ENCODE data around the gene KLRF1. TPM values are rescaled to one million over a fixed set of nuclear protein-coding genes. Genes with fewer than 3 reads are reported as not detected.

The KLRF1 gene
- polyA plus RNA-seq, 1 donor = 1.5 TPM

DNA sequence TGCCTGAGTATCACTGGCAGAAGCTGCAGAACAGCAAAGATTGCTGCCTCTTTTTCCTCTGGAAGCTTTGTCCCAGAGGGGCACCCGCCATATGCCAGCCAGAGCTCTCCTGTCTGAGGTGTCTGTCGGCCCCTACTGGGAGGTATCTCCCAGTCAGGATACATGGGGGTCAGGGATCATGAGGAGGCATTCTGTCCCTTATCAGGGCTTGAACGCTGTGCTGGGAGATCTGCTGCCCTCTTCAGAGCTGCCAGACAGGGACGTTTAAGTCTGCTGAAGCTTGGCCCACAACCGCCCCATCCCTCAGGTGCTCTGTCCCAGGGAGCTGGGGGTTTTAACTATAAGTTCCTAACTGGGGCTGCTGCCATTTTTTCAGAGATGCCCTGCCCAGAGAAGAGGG lies 21.6 kb downstream of the KLRF1 start:
- H3K27me3 ChIP-seq (ENCODE audit: control insufficient read depth, insufficient read depth, low read length) = no peaks in the 10 kb centered on the region
- no peak for DNase-seq
- H3K36me3 ChIP-seq (ENCODE audit: control insufficient read depth, insufficient read depth, low read length) = no peaks in the 10 kb centered on the region
- WGBS (ENCODE audit: insufficient coverage, low lambda C conversion rate) = no CpG with 5 or more reads among the region's 5 CpGs
- no peak overlapping the region for H3K4me3 ChIP-seq (ENCODE audit: low read length)
- no peaks in the 10 kb centered on the region for H3K9me3 ChIP-seq (ENCODE audit: control insufficient read depth, low read depth, low read length)
- H3K27ac ChIP-seq (ENCODE audit: low read length) = no peak overlapping the region
- H3K4me1 ChIP-seq (ENCODE audit: control insufficient read depth, insufficient read depth, low read length) = no peaks in the 10 kb centered on the region

DNA sequence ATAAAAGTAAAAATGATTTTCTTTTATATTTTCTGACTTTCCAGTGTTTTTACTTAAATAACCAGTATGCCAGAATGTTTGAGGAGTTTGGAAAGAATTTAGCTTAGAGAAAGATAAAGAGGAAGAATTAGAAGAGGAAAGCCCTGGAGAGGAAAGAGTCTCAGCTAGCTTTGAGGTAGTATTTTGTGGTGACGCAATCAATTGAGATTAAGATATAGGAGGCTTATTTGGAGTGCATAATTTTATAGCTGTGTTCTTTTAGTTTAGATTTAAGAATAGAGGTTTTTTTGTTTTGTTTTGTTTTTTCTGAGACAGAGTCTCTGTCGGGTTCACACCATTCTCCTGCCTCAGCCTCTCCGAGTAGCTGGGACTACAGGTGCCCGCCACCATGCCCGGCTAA lies 23.8 kb downstream of the KLRF1 start:
- no peak for DNase-seq
- Histone ChIP-seq H3K27ac (ENCODE audit: low read length) (no peak overlapping the region), H3K36me3 (ENCODE audit: control insufficient read depth, insufficient read depth, low read length) (no peaks in the 10 kb centered on the region), H3K4me3 (ENCODE audit: low read length) (no peak overlapping the region), H3K27me3 (ENCODE audit: control insufficient read depth, insufficient read depth, low read length) (no peaks in the 10 kb centered on the region), H3K4me1 (ENCODE audit: control insufficient read depth, insufficient read depth, low read length) (no peaks in the 10 kb centered on the region), H3K9me3 (ENCODE audit: control insufficient read depth, low read depth, low read length) (no peaks in the 10 kb centered on the region)
- 83% methylated on average over 2 of the region's 5 CpGs for WGBS (ENCODE audit: insufficient coverage, low lambda C conversion rate)

DNA sequence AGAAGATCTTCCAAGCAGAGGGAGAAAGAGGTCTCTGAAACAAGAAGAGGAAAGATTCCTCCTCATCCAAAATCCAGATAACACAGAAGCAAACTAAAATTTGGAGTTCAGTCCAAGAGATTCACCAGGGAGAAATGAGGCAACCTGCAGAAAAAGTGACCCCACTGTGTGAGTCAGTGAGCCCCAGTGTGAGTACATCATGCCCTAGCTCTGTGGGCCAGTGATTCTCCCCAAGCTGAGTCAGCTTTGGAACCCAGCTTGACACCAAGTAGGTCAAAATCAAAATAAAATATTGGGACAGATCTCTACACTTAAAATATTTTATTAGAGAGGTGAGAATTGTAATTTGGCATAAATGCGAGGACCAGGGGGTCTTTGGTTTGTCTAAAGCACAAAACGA lies 24.6 kb downstream of the KLRF1 start:
- Histone ChIP-seq H3K27ac (ENCODE audit: low read length) (no peak overlapping the region), H3K4me3 (ENCODE audit: low read length) (no peak overlapping the region), H3K4me1 (ENCODE audit: control insufficient read depth, insufficient read depth, low read length) (no peaks in the 10 kb centered on the region), H3K36me3 (ENCODE audit: control insufficient read depth, insufficient read depth, low read length) (no peaks in the 10 kb centered on the region), H3K27me3 (ENCODE audit: control insufficient read depth, insufficient read depth, low read length) (no peaks in the 10 kb centered on the region), H3K9me3 (ENCODE audit: control insufficient read depth, low read depth, low read length) (no peaks in the 10 kb centered on the region)
- WGBS (ENCODE audit: insufficient coverage, low lambda C conversion rate) = 75% methylated on average over 2 of the region's 2 CpGs
- no peak for DNase-seq

DNA sequence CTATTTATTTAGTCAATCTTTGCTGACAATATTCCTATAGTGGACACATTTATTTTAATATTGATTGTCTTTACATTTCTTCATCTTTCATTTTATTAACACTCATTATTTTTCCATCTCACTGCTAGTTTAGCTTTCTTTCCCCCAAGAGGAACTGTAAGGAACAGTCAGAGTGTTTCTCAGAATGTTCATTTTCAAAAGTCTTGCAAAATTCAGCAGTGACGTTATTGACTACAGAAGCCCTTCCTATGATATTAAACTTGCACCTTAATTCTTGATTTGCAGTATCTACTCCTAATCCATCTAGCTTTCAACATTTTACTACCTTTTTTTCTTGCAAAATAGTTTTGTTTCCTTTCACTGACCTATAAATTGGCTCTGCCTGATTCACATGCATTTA lies 28.9 kb downstream of the KLRF1 start:
- no peaks in the 10 kb centered on the region for H3K36me3 ChIP-seq (ENCODE audit: control insufficient read depth, insufficient read depth, low read length)
- H3K4me3 ChIP-seq (ENCODE audit: low read length) = no peak overlapping the region
- no peak overlapping the region for H3K27ac ChIP-seq (ENCODE audit: low read length)
- no peaks in the 10 kb centered on the region for H3K27me3 ChIP-seq (ENCODE audit: control insufficient read depth, insufficient read depth, low read length)
- WGBS (ENCODE audit: insufficient coverage, low lambda C conversion rate) = 86% methylated on average over 1 of the region's 1 CpG
- no peaks in the 10 kb centered on the region for H3K4me1 ChIP-seq (ENCODE audit: control insufficient read depth, insufficient read depth, low read length)
- H3K9me3 ChIP-seq (ENCODE audit: control insufficient read depth, low read depth, low read length) = no peaks in the 10 kb centered on the region
- no peak for DNase-seq

DNA sequence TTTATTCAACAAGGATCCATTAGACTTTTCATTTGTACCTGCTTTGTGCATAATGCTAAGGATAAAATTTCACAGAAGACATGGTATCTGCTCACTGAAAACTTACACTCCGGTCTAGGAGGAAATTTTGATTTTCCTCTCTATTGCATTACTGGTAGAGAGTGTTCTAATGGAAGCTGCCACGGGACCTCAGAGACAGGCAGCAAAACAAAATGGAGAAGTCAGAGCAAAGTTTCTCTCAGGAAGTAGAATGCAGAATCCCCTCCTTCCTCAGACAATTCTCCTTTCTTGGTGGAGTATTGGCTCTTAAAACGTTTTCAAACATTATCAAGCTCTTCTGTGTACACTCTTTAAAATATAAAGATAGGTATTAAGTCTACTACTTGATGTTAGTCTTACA lies 29.6 kb downstream of the KLRF1 start:
- 83% methylated on average over 1 of the region's 3 CpGs for WGBS (ENCODE audit: insufficient coverage, low lambda C conversion rate)
- DNase-seq = no peak
- H3K27ac ChIP-seq (ENCODE audit: low read length) = no peak overlapping the region

DNA sequence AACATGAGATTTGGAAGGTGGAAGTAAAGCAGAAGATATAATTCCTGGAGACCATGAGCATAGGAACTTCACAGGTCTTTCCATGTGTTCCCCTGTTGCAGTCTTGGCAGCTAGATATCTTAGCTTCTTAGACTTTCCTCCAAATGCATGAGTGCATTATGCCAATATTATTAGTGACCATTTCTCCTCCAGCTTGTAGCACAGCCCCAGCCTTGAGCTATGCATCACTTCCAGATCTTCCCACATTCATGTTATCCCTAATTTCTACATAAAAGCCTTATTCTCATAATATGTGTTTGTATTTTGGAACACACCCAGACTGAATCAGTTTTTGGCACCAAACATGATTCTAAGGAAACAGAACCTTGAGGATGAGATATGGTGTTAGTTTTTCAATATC lies 30.9 kb downstream of the KLRF1 start:
- no peaks in the 10 kb centered on the region for H3K9me3 ChIP-seq (ENCODE audit: control insufficient read depth, low read depth, low read length)
- H3K36me3 ChIP-seq (ENCODE audit: control insufficient read depth, insufficient read depth, low read length) = no peaks in the 10 kb centered on the region
- DNase-seq = no peak
- no peak overlapping the region for H3K27ac ChIP-seq (ENCODE audit: low read length)
- H3K4me1 ChIP-seq (ENCODE audit: control insufficient read depth, insufficient read depth, low read length) = no peaks in the 10 kb centered on the region
- H3K27me3 ChIP-seq (ENCODE audit: control insufficient read depth, insufficient read depth, low read length) = no peaks in the 10 kb centered on the region
- H3K4me3 ChIP-seq (ENCODE audit: low read length) = no peak overlapping the region

More for the DNA sequence above, 29.6 kb downstream of the KLRF1 start:
- Histone ChIP-seq H3K36me3 (ENCODE audit: control insufficient read depth, insufficient read depth, low read length) (no peaks in the 10 kb centered on the region), H3K27me3 (ENCODE audit: control insufficient read depth, insufficient read depth, low read length) (no peaks in the 10 kb centered on the region), H3K9me3 (ENCODE audit: control insufficient read depth, low read depth, low read length) (no peaks in the 10 kb centered on the region), H3K4me3 (ENCODE audit: low read length) (no peak overlapping the region), H3K4me1 (ENCODE audit: control insufficient read depth, insufficient read depth, low read length) (no peaks in the 10 kb centered on the region)

DNA sequence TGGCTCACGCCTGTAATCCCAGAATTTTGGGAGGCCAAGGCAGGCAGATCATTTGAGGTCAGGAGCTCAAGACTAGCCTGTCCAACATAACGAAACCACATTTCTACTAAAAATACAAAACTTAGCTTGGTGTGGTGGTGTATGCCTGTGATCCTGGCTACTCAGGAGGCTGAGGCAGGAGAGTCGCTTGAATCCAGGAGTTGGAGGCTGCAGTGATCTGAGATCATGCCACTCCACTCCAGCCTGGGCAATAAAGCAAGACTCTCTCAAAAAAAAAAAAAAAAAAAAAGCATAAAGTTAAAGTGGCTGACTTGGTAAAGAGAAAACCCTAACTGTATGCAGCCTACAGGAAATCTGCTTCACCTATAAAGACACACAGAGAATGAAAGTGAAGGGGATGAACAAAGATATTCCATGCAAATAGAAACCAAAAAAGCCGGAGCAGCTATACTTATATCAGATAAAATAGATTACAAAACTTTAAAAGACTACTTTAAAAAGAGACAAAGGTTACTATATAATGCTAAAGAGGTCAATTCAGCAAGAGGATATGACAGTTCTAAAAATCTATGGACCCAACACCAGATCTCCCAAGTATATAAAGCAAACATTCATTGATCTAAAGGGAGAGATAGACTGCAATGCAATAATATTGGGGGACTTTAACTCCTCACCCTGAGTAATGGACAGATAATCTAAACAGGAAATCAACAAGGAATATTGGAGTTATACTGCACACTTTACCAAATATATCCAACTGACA lies 37.8 kb downstream of the KLRF1 start:
- Histone ChIP-seq H3K27ac (ENCODE audit: low read length) (no peak overlapping the region), H3K27me3 (ENCODE audit: control insufficient read depth, insufficient read depth, low read length) (no peaks in the 10 kb centered on the region), H3K36me3 (ENCODE audit: control insufficient read depth, insufficient read depth, low read length) (no peaks in the 10 kb centered on the region), H3K4me1 (ENCODE audit: control insufficient read depth, insufficient read depth, low read length) (no peaks in the 10 kb centered on the region), H3K4me3 (ENCODE audit: low read length) (no peak overlapping the region), H3K9me3 (ENCODE audit: control insufficient read depth, low read depth, low read length) (no peaks in the 10 kb centered on the region)
- 67% methylated on average over 1 of the region's 4 CpGs for WGBS (ENCODE audit: insufficient coverage, low lambda C conversion rate)
- DNase-seq = no peak

DNA sequence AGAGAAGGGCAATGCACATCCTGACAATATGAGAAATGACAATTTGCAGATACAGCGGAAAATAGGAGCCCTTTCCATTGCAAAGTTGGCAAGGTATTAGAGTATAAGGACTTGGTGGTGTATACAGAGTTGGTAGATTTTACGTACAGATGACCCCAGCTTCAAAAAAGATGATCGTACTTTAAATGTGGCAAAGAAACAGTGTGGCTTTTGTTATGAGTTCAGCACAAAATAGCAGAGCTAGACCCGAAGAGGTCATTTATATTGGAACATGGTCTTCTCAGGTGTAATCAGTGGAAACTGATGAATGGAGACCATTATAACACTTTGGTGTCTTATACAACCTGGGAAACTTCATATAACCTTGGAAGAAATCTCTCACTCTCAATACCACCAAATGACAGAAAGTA lies 39.6 kb downstream of the KLRF1 start:
- Histone ChIP-seq H3K27ac (ENCODE audit: low read length) (no peak overlapping the region), H3K9me3 (ENCODE audit: control insufficient read depth, low read depth, low read length) (no peaks in the 10 kb centered on the region), H3K36me3 (ENCODE audit: control insufficient read depth, insufficient read depth, low read length) (no peaks in the 10 kb centered on the region), H3K4me3 (ENCODE audit: low read length) (no peak overlapping the region), H3K27me3 (ENCODE audit: control insufficient read depth, insufficient read depth, low read length) (no peaks in the 10 kb centered on the region), H3K4me1 (ENCODE audit: control insufficient read depth, insufficient read depth, low read length) (no peaks in the 10 kb centered on the region)
- WGBS (ENCODE audit: insufficient coverage, low lambda C conversion rate) = no CpG with 5 or more reads among the region's 4 CpGs
- DNase-seq = no peak

DNA sequence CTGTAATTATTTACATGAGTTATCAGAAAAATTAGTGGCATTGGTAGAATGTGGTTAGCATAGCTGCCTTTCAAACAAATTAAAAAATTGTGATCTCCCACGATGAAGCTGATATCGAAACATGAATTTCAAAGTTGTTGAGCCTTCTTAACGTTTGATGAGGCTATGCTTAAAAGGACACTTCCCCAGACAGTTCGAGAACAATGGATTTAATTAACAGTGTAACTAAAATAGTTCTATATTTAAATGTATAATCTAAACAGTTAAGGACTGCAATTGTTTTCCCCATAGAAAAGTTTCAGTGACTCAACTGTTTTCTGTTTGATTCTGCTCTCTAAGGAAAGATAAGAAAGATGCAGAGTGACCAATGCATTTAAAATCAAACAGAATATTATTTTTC lies 40.2 kb downstream of the KLRF1 start:
- WGBS (ENCODE audit: insufficient coverage, low lambda C conversion rate) = 68% methylated on average over 3 of the region's 4 CpGs
- Histone ChIP-seq H3K27me3 (ENCODE audit: control insufficient read depth, insufficient read depth, low read length) (no peaks in the 10 kb centered on the region), H3K9me3 (ENCODE audit: control insufficient read depth, low read depth, low read length) (no peaks in the 10 kb centered on the region), H3K36me3 (ENCODE audit: control insufficient read depth, insufficient read depth, low read length) (no peaks in the 10 kb centered on the region), H3K27ac (ENCODE audit: low read length) (no peak overlapping the region), H3K4me3 (ENCODE audit: low read length) (peak overlapping the region; percentile 10), H3K4me1 (ENCODE audit: control insufficient read depth, insufficient read depth, low read length) (no peaks in the 10 kb centered on the region)
- no peak for DNase-seq

DNA sequence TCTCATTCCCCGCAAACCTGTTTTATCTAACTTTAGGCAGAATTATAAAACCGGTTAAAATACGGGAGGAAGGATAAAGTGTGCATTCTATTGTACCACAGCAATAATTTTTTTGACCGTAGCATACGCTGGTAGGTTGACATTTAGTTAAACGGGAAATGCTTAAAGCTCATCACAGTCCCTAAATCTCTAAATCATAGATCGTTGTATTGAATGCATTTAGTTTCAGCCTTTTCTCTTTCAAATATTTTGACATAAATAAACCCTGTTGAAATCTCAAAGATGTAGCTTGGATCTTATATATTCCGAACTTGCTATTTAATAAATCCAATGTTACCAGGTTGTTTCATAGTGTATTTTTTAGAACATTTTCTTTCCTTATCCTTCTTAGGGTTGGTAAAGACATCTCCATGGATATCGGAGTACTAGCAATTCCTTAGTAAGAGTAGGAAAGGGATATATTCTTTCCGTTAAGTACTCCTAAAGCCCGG lies 41.1 kb downstream of the KLRF1 start:
- Histone ChIP-seq H3K4me1 (ENCODE audit: control insufficient read depth, insufficient read depth, low read length) (no peaks in the 10 kb centered on the region), H3K9me3 (ENCODE audit: control insufficient read depth, low read depth, low read length) (no peaks in the 10 kb centered on the region), H3K27ac (ENCODE audit: low read length) (peak overlapping the region; percentile 38), H3K27me3 (ENCODE audit: control insufficient read depth, insufficient read depth, low read length) (no peaks in the 10 kb centered on the region), H3K36me3 (ENCODE audit: control insufficient read depth, insufficient read depth, low read length) (no peaks in the 10 kb centered on the region), H3K4me3 (ENCODE audit: low read length) (peak overlapping the region; percentile 34)
- DNase-seq = no peak
- 85% methylated on average over 2 of the region's 11 CpGs for WGBS (ENCODE audit: insufficient coverage, low lambda C conversion rate)

DNA sequence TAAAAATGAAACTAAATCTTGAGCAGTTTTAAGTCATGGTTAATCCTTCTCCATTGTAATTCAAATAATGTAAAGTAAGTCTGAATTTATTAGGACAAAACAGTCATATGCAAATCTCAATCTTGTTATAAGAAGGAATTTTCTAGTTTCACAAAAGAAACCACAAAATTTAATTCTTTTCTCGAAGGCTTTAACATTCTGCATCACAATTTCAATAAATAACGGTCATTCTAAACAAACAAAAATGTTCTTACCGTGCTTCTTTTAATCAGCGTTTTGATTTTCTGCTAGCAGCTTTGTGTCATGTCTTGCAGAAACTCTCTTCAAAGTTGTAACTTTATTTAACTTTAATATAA lies 41.6 kb downstream of the KLRF1 start:
- WGBS (ENCODE audit: insufficient coverage, low lambda C conversion rate) = 84% methylated on average over 4 of the region's 4 CpGs
- Histone ChIP-seq H3K9me3 (ENCODE audit: control insufficient read depth, low read depth, low read length) (no peaks in the 10 kb centered on the region), H3K36me3 (ENCODE audit: control insufficient read depth, insufficient read depth, low read length) (no peaks in the 10 kb centered on the region), H3K4me1 (ENCODE audit: control insufficient read depth, insufficient read depth, low read length) (no peaks in the 10 kb centered on the region), H3K27me3 (ENCODE audit: control insufficient read depth, insufficient read depth, low read length) (no peaks in the 10 kb centered on the region), H3K27ac (ENCODE audit: low read length) (peak overlapping the region; percentile 38), H3K4me3 (ENCODE audit: low read length) (peak overlapping the region; percentile 34)
- DNase-seq = no peak
